HG03060 (cell line): Measurements from ENCODE around the gene DNER.
"Not testable (repeated sequence)": the region's sequence is repeated elsewhere in the genome, so short reads cannot be mapped to it uniquely, and the experiment has no call there.

Experiments used
- ATAC-seq: cut with Tn5 transposase; IDR thresholded peaks from one replicate; pipeline ENCODE4 v1.9.1; 2021; ENCODE audit warnings: low read depth, moderate number of reproducible peaks; ENCODE audit not compliant: unreplicated experiment

Gene DNER

DNA sequence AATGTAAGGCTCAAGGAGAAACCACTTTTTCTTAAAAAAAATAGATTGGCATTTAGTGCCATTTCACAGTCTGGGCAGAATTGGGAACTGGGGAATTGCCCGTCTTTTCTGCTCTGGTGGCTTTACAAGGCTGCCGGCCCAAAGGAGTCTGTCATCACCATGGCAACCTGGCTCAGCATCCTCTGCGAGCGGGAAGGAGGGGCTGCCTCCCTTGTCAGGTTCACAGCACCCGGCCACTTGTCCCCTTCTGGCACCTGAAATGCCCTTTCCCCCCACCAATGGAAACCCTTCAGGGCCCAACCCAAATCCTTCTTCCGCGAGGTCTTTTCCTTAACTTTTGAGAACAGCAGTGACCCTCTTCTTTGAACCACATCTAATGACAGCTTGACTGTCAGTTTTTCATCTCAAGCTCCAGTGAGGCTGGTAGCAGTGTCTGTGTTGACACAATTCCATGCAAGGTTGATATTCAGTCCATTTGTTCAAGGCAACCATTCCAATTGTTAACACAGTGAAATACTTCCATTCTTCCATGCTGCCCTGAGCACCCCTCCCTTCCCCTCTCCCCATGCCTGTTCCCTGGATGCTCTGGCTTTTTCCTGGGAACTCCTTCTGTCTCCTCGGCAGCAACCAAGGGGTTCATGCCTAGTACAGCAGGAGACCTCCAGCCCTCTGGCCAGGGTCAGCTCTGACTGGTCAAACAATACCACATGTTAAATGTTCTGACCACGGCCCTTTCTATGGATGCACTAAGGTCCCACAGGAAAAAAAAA is 79.6 kb downstream of the DNER start:
- no peak for ATAC-seq

DNA sequence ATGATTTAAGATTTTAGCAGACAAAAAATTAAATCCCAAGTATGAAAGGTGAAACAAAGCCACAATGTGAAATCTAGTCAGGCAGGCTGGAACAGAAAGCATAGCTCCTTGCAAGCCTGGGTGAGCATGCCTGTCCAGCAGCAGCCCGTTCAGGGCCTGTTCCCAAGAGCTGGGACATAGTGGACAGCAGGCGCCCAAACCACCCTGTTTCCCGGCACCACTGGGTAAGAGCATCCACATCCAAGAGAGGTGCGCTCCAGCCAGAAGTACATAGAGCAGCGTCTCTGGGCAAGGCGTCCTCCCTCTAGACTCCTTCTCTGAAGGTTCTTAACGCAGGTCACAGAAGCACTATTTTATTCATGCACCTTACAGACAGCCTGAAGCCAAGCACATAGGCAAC is 80.8 kb downstream of the DNER start:
- ATAC-seq = no peak

DNA sequence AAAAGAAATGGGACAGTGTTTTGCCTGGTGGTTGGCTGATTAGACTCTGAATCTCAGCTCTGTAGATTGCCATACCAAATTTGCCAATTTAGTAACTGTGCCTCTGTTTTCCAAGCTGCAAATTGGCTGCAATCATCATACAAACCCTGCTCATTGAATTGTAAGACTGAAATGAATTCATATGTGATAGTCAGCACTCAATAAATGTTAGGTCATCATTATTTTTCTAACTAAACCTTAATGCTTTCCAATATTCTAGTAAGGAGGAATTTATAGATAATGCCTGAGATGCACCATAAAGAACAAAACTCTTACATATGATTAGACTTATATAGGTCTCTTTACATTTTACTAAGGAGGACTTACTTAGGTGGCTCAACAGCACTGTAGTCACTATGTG is 85.3 kb downstream of the DNER start:
- no peak for ATAC-seq

DNA sequence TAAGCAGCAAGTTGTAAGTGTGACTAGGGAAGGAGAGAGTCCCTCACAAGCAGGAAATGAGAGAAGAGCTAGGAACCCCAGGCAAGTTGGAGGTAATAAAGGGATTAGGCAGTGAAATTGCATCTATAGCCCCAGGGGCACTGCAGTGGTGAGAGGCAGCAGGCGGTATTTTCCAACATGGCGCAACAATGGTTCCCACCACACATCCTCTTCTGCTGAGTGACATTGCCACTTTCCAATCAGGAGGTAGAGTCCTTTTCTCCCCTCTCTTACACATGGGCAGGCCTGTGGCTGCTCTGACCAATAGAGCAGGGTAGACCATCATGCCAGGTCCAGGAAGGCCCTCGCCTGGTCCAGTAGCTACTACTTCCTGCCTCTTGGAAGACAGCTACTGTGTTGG is 86.6 kb downstream of the DNER start:
- ATAC-seq = no peak

DNA sequence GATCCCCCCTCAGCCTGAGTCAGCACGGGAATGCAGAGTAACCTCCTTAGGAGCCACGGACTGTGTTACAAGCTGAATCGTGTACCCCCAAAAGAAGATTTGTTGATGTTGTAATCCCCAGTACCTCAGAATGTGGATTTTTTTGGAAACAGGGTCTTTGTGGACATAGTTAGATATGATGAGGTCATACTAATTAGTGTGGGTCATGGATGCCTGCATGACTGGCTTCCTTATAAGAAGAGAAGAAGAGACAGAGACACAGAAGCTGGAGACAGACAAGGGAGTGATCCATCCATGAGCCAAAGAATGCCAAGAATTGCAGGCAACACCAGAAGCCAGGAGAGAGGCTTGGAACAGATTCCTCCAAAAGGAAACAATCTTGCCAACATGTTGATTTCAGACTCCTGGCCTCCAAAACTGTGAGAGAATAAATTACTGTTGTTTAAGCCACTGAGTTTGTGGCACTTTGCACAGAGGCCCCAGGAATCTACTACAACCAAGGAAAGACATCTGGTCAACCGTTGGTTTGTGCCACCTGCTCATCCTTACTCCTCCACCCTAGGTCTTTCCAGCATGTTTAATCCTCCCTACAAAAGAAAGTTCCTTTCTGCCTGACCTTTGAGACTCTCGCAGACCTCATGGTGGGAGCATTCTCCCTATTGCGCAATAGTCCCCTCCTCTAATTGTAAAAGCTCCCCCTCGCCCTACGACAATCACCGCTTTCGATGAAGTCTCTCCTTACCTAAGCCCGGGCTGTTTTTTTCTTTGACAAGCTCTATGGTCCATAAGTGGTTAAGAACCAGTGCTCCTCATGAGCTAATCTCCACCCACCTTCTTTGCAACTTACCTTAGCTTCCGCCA is 91.6 kb downstream of the DNER start:
- no peak for ATAC-seq

DNA sequence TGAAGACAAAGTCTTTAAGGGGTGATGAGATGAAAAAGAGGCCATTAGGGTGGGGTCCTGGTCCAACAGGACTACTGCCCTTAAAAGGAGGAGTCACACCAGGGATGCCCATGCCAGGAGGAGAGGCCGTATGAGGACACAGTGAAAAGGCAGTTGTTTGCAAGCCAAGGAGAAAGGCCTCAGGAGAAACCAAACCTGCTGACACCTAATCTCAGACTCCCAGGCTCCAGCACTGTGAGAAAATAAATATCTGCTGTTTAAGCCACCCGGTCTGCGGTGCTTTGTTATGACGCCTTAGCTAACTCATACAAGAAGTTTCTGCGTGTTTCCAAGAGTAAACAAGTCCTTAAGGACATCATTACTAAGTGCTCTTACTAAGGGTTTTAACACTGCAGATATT is 93.6 kb downstream of the DNER start:
- ATAC-seq = no peak

DNA sequence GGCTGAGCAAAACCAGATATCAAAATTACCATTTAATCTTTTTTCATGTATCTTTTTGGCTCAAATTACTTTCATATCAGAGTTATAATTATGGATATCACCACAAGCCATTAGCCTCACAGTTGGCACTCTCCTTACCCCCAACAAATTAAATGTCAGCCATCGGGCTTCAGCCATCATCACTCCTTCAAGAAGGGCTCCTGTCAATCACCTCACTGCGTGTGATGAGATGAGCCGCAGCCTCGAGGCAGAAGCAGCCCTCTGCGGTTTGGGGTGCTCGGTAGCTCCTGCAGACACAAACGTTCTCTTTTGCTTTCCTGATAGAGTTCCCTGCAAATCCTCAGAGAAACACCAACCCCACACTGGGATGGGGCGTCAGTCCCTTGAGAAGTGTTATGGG is 94.1 kb downstream of the DNER start:
- no peak for ATAC-seq

DNA sequence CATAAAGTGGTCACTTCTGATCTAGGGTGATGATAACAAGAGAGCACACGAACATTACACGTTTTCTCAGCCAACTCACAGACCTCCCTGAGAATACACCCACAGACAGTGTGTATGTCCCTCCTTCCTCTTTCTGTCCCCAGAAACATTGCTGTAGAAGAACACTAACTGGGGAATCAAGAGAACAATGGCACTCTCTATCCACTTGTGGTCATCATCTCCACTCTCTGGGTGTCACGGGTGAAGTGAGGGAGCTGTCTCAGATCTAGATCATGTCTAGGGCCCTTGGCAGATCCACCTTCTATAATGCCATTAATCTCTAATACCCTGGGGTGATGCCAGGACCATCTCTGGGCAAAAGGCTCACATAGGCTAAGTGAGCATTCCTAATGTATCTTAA is 97.9 kb downstream of the DNER start:
- ATAC-seq = no peak

DNA sequence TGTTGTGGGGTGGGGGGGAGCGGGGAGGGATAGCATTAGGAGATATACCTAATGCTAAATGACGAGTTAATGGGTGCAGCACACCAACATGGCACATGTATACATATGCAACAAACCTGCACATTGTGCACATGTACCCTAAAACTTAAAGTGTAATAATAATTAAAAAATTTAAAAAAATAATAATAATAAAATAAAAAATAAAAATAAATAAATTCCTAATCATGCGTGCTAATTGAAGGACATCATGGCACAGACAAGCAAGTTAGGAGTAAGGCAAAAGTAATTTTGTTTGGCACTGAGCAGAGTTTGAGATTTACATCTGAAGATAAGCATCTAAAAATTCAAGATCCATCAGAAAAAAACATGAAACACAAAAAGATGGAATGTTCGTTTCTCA is 100.3 kb downstream of the DNER start:
- ATAC-seq = not testable (repeated sequence)

DNA sequence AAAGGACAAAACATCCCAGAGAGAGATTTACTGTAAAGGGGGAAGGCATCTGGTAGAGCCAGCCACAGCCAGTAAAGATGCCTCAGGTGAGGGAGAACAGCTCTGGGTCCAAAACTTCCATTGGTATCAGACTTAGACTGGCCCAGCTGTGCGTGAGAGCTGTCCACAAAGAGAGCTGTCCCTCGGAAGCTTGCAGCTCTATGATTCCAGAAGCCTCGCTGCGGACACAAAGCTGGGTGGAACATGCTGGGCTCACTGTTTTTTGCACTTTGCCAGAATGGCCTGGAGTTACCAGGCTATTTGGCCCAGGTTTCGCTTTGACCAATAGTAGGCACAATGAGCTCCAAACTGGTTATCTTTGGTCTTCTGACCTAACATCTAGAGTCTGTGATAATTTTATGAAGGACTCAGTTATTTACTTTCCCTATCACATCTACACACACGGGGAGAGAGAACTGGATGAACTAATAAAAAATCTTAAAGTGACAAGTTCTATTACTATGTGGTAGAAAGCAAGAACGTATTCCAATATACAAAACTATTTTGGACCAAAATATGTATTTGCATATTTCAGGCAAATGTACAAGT is 101.9 kb downstream of the DNER start:
- no peak for ATAC-seq

DNA sequence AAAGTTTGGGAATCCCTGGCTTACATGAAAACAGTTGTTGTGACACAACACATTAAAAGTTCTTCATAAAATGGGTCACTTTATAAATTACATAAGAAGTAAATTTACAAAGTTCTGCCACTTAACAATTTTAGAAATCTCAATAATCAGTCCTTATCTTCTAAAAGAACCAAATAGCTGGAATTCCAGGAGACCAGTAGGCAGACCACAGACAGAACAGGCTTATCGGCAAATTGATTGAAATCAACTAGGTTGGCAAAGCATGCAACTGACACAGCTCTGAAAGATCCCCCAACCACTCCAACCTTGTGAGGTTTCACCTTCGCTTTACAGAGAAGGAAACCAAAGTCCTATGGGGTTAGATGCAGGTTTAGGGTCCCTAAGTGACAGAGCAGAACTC is 103.0 kb downstream of the DNER start:
- no peak for ATAC-seq

DNA sequence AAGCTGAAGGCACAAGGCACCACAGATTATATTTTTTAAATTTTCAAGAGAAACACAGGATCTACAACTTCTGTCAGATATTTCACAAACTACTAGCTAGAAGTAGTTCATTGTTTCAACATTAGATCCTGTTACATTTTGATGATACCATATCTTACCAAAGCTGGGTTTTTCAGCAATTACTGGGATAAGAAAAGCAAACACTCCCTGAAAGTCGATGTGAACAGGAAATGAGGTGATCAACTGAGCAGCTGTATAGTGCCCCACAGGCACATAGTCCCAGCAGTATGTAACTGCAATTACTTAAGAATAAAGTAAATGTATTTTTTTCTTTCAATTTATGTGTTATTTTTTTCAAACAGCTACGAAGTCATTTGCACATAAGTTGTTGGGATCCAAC is 103.5 kb downstream of the DNER start:
- no peak for ATAC-seq

DNA sequence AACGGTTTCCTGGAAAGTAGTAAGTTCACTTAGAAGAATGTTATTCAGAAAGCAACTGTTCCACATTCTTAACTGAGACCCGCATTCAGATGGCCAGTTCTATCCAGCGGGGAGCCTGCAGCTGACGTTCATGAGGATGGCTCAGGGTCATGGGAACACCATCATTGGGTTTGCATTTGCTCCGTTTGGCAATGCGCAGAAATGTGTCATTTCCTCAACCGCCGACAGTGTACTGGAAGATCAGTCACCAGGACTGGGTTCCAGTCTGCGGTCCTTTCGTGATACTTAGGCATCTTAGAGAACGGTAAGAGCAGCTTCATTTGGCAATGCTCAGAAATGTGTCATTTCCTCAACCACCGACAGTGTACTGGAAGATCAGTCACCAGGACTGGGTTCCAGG is 104.0 kb downstream of the DNER start:
- ATAC-seq = no peak

DNA sequence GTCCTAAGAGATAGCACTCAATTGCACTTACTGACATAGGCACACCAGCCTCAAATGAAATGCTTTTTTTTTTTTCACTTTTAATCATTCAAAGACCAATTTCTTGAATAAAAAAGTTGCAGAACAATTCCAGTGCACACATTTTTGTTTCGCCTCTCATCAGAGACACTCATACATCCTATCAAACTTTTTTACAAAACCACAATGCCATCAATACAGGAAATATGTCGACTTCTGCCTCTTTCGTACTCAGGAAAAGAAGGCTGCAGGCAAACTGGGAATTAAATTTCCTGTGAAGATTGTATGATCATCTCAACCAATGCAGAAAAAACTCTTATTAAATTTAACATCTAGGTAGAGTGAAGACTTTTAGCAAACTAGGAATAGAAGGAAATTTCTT is 112.4 kb downstream of the DNER start:
- ATAC-seq = no peak

DNA sequence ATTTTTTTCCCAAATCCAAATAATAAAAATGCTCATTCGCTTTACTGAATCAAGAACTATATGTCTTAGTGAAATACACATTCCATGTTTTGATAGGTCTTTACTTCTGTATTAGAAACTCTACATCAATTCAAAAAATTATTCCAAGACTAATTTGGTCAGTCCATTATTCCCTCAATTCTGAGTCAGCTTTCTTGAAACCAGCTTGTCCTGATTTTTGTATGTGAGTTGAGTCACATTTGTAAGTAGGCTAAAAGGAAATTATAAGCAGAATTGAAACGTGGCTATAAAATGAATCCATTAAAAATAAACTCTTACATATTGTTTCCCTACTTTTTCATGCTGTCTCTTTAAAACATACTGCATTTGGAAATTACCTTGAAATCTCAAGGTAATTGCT is 113.0 kb downstream of the DNER start:
- no peak for ATAC-seq

DNA sequence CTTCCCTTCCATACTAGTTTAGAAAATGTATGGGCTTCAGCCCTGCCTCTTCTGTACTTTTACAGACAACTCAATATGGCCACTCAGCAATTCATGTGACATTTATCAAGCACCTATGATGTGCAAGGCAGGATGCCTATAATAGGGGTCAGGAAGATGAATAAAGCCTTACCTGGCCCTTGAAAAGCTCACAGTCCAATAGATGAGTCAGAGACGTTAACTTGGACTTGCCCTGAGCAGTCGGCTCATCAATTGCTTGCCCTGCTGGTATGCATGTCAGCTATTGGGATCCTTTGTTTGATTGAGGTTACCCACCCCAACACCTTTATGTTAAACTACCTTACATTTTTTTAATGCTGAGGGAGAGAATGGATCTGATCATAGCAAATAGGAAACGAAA is 116.1 kb downstream of the DNER start:
- no peak for ATAC-seq

DNA sequence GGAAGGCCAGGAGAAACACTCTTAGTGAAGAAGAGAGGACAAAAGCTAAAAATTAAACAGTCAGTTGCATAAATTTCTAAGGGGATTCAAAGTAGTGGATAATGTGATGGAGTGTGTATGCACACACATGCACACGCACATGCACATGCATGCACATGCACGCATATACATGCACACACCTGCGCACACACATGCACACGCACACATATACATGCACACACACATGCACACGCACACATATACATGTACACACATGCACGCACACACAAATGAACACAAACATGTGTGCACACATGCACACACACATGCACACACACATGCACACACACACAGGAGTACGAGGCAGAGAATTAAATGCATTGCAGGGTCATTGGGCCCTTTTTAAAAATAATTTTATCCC is 117.6 kb downstream of the DNER start:
- ATAC-seq = no peak

DNA sequence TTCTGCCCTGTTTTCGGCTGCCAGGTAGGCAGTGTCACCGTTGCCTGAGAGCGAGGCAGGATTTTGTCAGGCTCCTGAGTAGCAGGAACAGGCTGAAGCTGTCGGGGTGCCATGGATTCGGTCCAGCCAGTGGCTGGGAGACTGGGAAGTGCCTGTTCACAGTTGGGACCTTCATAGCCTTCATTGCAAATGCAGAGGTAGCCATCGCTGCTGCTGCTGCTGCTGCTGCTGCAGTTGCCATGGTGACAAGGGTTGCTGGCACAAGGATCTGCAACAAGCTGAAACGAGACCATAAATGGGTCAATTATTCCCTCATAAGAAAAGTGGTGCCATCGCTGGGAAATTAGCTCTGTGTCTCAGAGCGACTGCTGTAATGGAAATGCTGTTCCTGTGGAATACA is 122.7 kb downstream of the DNER start:
- ATAC-seq = no peak

DNA sequence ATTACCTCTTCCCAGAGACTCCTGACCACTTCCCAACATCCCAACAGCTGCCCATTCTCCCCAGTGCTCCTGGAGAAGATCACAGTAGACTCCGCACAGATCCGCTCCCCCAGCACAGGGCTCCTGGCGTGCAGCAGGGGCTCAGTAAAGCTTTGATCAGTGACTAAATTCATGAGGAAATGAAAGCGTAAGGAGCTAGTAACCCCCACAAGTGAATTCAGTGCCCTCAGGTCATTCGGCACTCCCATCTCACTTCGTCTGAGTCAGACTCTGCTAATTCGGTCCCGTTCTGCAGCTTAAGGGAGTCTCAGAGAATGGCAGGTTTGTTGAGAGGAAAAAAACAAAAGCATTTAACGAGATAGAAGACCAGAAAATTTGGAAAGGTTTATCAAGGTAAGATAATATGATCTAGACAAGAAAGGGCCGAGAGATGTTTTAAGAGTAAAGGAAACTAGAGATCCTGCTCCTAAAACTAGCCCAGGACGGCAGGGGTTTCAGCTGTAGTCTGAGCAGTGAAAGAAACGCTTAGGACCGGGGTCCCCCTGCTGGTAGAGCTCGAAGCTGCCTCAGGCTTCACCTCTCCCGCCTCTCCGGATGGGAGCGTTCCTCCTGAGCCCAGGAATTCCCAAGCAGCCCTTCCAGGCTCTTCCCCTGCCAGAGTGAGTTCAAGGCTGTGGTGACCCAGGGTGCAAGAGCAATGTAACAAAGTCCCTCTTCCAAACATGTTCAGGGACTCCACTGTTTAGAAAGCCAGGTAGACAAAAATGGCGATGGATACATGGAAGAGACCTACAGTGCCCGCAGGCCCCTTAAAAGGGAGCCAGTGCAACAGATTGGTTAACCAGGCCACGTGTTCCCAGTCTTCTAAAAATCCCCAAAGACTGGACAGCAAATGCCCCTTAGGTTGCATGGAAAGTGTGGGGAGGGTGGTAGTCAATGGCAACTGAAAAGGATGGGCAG is 127.3 kb downstream of the DNER start:
- peak; percentile 79 for ATAC-seq

DNA sequence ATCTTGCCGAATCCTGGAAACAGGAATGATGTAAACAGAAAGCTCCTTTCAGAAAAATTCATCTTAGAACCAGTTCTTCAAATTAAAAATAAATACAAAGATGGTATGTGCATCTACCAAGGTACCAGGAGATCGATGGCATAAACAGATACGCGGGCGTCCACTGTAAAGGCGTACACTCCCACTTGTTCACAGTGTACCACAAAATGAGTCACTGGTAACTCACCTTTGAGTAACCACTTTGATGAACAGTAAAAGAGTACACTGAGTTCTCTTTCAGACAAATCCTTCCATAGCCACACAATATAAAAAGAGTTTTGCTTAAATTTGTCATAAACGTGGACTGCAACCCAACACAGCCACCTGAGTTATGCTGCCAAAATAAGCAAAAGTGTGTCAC is 128.3 kb downstream of the DNER start:
- no peak for ATAC-seq

DNA sequence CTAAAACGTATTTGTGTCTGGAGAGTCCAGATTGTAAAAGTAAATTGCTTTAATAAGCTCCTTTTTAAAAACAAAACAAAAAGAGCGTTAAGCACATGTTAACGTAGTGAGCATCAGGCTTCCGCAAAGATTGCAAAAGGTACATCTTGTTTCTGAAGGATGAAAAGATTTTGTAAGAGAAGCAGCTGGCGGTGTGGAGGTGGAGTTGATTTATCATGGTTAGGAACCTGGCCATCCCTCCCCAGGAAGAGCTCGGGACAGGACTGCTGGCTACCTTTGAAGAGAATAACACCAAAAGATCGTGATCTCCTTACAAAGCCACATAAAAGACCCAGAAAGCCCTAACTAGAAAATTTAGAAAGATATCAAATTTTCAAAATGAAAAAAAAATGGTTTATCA is 132.2 kb downstream of the DNER start:
- no peak for ATAC-seq
